A673 (cell line): ENCODE data around the gene EVI5L. TPM values are rescaled to one million over a fixed set of nuclear protein-coding genes. Genes with fewer than 3 reads are reported as not detected.

Experiments
- BruUV-seq: library from RNA; stranded (reverse); fragments of 400-500 nt; replicated peaks from 2 replicates; lab custom pipeline; 2021; lab: Mats Ljungman, UMichigan
- CTCF ChIA-PET: fragments of 300-600 bp; sonication (Branson Sonifier 250); formaldehyde crosslinking; loops from one replicate; lab custom pipeline; 2022; ENCODE audit warnings: antibody characterized with exemption; lab: Charles Lee
- POLR2A ChIA-PET: fragments of 300-600 bp; sonication (Branson Sonifier 250); formaldehyde crosslinking; loops from one replicate; lab custom pipeline; 2022; ENCODE audit warnings: antibody characterized with exemption; ENCODE audit not compliant: low non-redundant PET; lab: Charles Lee
- DNase-seq: peaks from one replicate; pipeline ENCODE4 v3.0.0-alpha.2; 2015; ENCODE audit warnings: low spot score
- H3K27ac ChIP-seq: fragments of 200-600 bp; sonication (generic); 2 replicates; pipeline ENCODE4 v1.5.1; 2016; ENCODE audit warnings: mixed run types, low read depth, mild to moderate bottlenecking, mixed read lengths, antibody characterized with exemption, low read length; ENCODE audit not compliant: poor library complexity, severe bottlenecking
- H3K27me3 ChIP-seq: fragments of 200-600 bp; sonication (generic); replicated peaks from 2 replicates; pipeline ENCODE4 v1.6.1; 2017; ENCODE audit warnings: mixed run types, low read depth, mild to moderate bottlenecking, mixed read lengths, antibody characterized with exemption, low read length; ENCODE audit not compliant: insufficient read depth, poor library complexity
- H3K36me3 ChIP-seq: fragments of 200-600 bp; sonication (generic); 2 replicates; pipeline ENCODE4 v1.6.1; 2016; ENCODE audit warnings: mixed run types, mild to moderate bottlenecking, mixed read lengths, antibody characterized with exemption, low read length; ENCODE audit not compliant: insufficient read depth, poor library complexity, severe bottlenecking
- H3K4me1 ChIP-seq: fragments of 200-600 bp; sonication (generic); 2 replicates; pipeline ENCODE4 v1.6.1; 2017; ENCODE audit warnings: mixed run types, mild to moderate bottlenecking, mixed read lengths, antibody characterized with exemption, low read length; ENCODE audit not compliant: insufficient read depth, poor library complexity, severe bottlenecking
- H3K4me3 ChIP-seq: fragments of 200-600 bp; sonication (generic); 2 replicates; pipeline ENCODE4 v1.5.1; 2016; ENCODE audit warnings: low read depth, mixed run types, mild to moderate bottlenecking, mixed read lengths, low read length; ENCODE audit not compliant: poor library complexity, severe bottlenecking
- H3K9me3 ChIP-seq: fragments of 200-600 bp; sonication (generic); 2 replicates; pipeline ENCODE4 v1.6.1; 2016; ENCODE audit warnings: mixed run types, low read depth, mild to moderate bottlenecking, mixed read lengths, antibody characterized with exemption, low read length; ENCODE audit not compliant: poor library complexity, severe bottlenecking
- CTCF ChIP-seq: fragments of 300-800, 200-600 bp; sonication (generic); conservative IDR thresholded peaks from 2 replicates; pipeline ENCODE4 v1.5.1; 2017; ENCODE audit warnings: low read depth, mild to moderate bottlenecking, antibody characterized with exemption, low read length, moderate library complexity, mixed read lengths
- EZH2 ChIP-seq: fragments of 200-600 bp; sonication (generic); IDR thresholded peaks from 2 replicates; pipeline ENCODE4 v1.6.1; 2017; ENCODE audit warnings: borderline replicate concordance, low read depth, mild to moderate bottlenecking, mixed read lengths, antibody characterized with exemption, low read length; ENCODE audit not compliant: poor library complexity, severe bottlenecking
- intact Hi-C: fragments of 100-400 bp; cut with micrococcal nuclease; formaldehyde crosslinking; loops from one replicate; pipeline ENCODE4 v1.10.0; 2022; ENCODE audit not compliant: unreplicated experiment
- total RNA-seq: library from RNA; stranded (reverse); gene quantifications from 2 replicates; pipeline ENCODE4 v1.2.3, GENCODE V29; 2021

The EVI5L gene
- total RNA-seq, 1 experiment from 2014 or later: 4.8 TPM

GRCh38 chr19:7841751-7842660, 12.0 kb downstream of the EVI5L start:
- Histone ChIP-seq H3K27ac (no peak overlapping the region), H3K4me1 (no peaks in the 10 kb centered on the region), H3K27me3 (no peaks in the 10 kb centered on the region), H3K36me3 (no peaks in the 10 kb centered on the region), H3K4me3 (no peak overlapping the region), H3K9me3 (no peaks in the 10 kb centered on the region)
- no peak for TF ChIP-seq CTCF
- no peak for TF ChIP-seq EZH2
- no peak for DNase-seq
- CTCF ChIA-PET: no interaction called here
- POLR2A ChIA-PET: no interaction called here
- intact Hi-C loops: no loop called here
- no TSS peak for BruUV-seq

GRCh38 chr19:7842661-7843294, 12.8 kb downstream of the EVI5L start:
- no peak overlapping the region for H3K4me3 ChIP-seq
- CTCF ChIA-PET: no interaction called here
- H3K9me3 ChIP-seq: no peaks in the 10 kb centered on the region
- H3K36me3 ChIP-seq: no peaks in the 10 kb centered on the region
- POLR2A ChIA-PET: no interaction called here
- TF ChIP-seq EZH2 (no peak), CTCF (no peak)
- no peak for DNase-seq
- no peak overlapping the region for H3K27ac ChIP-seq
- no peaks in the 10 kb centered on the region for H3K27me3 ChIP-seq
- BruUV-seq: no TSS peak
- intact Hi-C loops: no loop called here
- H3K4me1 ChIP-seq: no peaks in the 10 kb centered on the region

GRCh38 chr19:7843521-7843920, 13.5 kb downstream of the EVI5L start:
- ChIA-PET CTCF (interaction anchor here (0.7 kb wide), 1 partner anchor 275 kb away, joined by 3 read pairs; no protein-coding TSS in a partner anchor), POLR2A (no interaction called here)
- H3K27me3 ChIP-seq: no peaks in the 10 kb centered on the region
- TF ChIP-seq EZH2: no peak
- TF ChIP-seq CTCF: no peak
- H3K36me3 ChIP-seq: no peaks in the 10 kb centered on the region
- intact Hi-C loops: no loop called here
- no peak overlapping the region for H3K4me3 ChIP-seq
- no peak overlapping the region for H3K27ac ChIP-seq
- no peaks in the 10 kb centered on the region for H3K4me1 ChIP-seq
- BruUV-seq: no TSS peak
- no peaks in the 10 kb centered on the region for H3K9me3 ChIP-seq
- DNase-seq: no peak
